ENCODE data around the gene TMEM271.

The TMEM271 gene

DNA sequence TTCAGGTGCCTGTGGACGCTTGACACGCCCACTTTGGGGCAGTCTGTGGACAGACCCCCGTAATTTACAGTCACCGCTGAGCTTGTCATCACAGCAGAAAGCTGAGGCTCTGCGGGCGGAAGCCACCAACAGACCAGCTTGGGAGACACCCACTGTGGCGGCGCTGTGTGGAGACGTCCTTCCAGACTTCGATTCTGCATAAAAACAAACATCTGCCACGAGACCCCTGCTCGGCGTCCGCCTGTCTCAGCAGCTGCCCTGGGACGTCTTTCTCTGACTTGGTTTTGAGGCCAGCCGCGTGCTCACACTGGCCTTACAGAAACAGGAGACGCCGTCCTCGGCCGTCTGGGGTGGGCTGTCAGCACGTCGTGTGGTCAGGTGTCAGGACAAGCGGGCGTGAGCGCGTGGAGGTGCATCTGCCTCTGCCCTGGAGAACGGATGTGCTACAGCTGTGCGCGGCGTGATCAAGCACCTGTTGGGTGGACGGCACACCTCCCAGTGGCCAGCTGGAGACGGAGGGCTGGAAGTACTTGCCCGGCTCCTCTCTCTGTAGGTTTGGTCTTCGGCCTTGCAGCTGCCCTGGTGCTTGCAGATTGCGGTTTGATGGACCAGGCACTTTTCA lies 39.6 kb downstream of the TMEM271 start:
- POLR2A ChIA-PET (ENCODE audit: low non-redundant PET): no interaction called here

DNA sequence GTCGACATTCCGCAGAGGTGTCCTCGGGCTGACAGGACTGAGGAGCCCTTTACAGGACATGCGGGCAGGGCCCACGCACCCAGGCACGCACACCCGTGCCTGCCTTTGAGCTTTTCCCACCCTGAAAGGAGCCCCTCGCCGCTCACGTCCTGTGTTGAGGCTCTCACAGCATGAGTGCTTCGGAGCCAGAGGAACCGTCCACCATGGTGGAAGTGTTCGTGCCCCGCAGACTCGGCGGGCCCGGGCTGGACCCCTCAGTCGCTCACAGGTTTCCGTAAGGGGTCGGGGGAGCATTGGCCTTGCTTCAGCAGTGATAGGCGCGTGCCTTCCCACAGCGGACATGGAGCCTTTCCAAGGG lies 40.2 kb downstream of the TMEM271 start:
- TF ChIP-seq, protein P1, sequence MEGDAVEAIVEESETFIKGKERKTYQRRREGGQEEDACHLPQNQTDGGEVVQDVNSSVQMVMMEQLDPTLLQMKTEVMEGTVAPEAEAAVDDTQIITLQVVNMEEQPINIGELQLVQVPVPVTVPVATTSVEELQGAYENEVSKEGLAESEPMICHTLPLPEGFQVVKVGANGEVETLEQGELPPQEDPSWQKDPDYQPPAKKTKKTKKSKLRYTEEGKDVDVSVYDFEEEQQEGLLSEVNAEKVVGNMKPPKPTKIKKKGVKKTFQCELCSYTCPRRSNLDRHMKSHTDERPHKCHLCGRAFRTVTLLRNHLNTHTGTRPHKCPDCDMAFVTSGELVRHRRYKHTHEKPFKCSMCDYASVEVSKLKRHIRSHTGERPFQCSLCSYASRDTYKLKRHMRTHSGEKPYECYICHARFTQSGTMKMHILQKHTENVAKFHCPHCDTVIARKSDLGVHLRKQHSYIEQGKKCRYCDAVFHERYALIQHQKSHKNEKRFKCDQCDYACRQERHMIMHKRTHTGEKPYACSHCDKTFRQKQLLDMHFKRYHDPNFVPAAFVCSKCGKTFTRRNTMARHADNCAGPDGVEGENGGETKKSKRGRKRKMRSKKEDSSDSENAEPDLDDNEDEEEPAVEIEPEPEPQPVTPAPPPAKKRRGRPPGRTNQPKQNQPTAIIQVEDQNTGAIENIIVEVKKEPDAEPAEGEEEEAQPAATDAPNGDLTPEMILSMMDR (conservative IDR thresholded peaks at IDR 0.05; ENCODE audit: low read depth): no peak
- ChIA-PET CTCF (no interaction called here), POLR2A (ENCODE audit: low non-redundant PET) (no interaction called here)
- H3K27ac ChIP-seq: no peak overlapping the region
- DNase-seq (ENCODE audit: low spot score): no peak

More for the DNA sequence above, 39.6 kb downstream of the TMEM271 start:
- CTCF ChIA-PET: no interaction called here
- TF ChIP-seq, protein P1 (conservative IDR thresholded peaks at IDR 0.05; ENCODE audit: low read depth): no peak
- no peak overlapping the region for H3K27ac ChIP-seq
- no peak for DNase-seq (ENCODE audit: low spot score)

DNA sequence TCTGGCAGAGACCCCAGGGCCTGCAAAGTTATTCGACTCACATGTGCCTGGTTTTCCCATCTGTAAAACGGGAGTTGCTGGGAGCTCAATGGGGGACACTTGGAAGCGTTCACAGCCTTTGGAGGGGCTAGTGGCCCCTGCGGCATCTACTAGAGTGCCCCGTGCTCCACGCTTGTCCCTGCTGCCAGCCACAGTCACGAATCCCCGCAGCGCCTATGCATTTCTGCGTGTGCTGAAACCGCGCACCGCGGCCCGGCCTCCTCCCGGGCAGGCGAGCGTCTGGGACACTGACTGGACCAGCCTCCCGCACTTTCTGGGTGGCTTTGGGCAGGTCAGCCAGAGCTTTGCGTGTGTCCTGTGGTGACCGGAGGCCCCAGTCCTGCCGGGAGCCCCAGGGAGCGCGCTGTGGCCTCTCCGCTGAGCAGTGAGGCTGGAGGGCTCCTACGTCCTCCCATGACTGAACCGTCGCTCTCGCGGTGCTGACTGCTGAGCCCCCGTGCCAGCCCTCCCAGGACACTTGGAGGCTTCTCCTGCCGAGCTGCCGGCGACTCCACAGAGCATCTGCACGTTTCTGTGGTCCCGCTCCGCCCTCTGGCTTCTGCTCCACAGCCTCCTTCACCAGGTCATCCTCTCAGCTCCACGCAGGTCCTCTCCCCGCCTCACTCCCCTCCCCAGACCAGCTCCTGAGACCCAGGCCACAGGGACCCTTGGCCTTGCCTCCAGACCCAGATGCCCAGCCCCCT lies 40.7 kb downstream of the TMEM271 start:
- TF ChIP-seq, protein P1 (conservative IDR thresholded peaks at IDR 0.05; ENCODE audit: low read depth): no peak
- POLR2A ChIA-PET (ENCODE audit: low non-redundant PET): no interaction called here
- H3K27ac ChIP-seq: no peak overlapping the region
- CTCF ChIA-PET: no interaction called here
- DNase-seq (ENCODE audit: low spot score): no peak

DNA sequence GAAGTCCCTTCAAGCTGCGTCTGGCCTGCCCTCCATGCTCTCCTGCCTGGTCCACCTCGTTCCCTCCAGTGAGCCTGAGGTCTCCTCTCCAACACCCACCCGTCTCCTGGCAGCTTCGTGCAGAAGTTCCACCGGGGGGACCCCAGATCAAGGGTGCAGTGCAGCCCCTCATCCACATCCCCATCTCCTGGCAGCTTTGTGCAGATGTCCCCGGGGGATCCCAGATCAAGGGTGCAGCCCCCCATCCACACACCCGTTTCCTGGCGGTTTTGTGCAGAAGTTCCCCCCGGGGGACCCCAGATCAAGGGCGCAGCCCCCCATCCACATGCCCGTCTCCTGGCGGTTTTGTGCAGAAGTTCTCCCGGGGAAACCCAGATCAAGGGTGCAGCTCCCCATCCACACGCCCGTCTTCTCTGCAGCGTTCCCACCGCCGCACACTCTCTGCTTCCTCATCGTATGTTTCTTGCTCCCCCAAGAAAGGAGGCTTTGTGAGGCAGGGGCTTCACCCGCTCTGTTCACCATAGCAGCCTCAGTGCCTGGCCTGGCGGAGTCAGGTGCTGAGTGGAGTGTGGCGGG lies 41.4 kb downstream of the TMEM271 start:
- no peak overlapping the region for H3K27ac ChIP-seq
- POLR2A ChIA-PET (ENCODE audit: low non-redundant PET): no interaction called here
- CTCF ChIA-PET: no interaction called here
- TF ChIP-seq, protein P1 (conservative IDR thresholded peaks at IDR 0.05; ENCODE audit: low read depth): no peak
- no peak for DNase-seq (ENCODE audit: low spot score)

DNA sequence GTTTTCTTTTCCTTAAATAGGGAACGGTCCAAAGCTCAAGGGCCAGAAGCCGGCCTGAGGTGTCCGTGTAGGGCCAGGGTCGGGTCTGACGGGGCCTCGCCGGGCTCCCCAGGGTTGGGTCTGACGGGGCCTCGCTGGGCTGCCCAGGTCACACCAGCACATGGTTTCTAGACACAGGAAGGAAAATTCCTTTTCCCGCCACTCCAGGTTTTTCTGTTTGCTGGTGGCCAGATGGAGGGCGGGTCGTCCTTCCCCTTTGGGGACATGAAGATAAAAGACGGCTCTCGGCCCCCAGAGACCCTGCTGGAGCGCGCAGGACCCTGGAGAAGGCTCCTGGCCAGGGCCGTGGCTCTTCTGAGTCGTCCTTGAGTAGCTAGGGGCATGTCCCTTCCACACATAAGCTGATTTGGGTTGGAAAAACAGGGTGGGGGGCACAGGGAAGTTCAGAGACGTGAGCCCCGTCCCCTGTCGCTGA lies 42.0 kb downstream of the TMEM271 start:
- DNase-seq (ENCODE audit: low spot score): no peak
- TF ChIP-seq, protein P1 (conservative IDR thresholded peaks at IDR 0.05; ENCODE audit: low read depth): no peak
- POLR2A ChIA-PET (ENCODE audit: low non-redundant PET): no interaction called here
- H3K27ac ChIP-seq: no peak overlapping the region
- CTCF ChIA-PET: no interaction called here

DNA sequence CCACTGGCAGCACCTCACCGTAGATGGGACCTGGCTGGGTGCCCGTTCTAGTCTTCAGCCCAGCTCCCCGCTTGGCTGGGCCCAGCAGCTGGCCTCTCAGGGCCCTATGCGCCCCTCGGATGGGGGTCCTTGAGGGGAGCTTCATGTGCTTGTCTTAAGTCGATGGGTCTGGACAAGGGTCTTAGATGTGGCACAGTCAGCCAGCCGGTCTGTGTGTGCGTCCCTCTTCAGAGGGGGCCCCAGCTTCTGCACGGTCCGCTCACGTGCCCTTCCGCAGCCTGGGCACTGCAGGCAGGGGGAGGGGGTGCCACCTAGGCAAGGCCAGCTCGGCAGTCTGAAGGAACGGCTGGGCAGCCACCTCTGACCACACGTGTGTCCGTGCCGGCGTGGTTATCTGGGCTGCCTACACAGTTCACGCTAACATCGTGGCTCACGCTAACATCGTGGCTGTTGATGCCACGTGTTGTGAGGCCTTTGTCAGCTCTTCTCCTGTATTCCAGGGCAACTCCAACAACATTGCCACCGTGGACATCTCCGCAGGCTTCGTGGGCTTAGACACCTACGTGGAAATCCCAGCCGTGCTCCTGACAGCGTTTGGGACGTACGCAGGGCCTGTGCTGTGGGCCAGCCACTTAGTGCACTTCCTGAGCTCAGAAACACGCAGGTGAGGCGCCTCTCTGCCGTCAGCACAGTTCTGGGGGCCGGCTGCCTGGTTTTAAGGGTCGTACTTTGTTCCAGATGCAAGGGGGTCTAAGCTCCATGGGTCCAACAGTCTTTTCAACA lies 42.6 kb downstream of the TMEM271 start:
- H3K27ac ChIP-seq: no peak overlapping the region
- CTCF ChIA-PET: interaction anchor here (1.6 kb wide), 1 partner anchor 10 kb away, joined by 3 read pairs; no protein-coding TSS in a partner anchor
- POLR2A ChIA-PET (ENCODE audit: low non-redundant PET): no interaction called here
- TF ChIP-seq, protein P1 (conservative IDR thresholded peaks at IDR 0.05; ENCODE audit: low read depth): no peak
- no peak for DNase-seq (ENCODE audit: low spot score)

Data from RWPE1 (cell line).